H9 (cell line): Measurements from ENCODE around the gene IGSF11. TPM values are rescaled to one million over a fixed set of nuclear protein-coding genes. Genes with fewer than 3 reads are reported as not detected.

Experiments
- DNase-seq: peaks from one replicate; pipeline ENCODE4 v3.0.0-alpha.2; 2017
- H2AFZ ChIP-seq: one replicate; pipeline ENCODE4 v1.6.1; 2013; ENCODE audit warnings: mild to moderate bottlenecking, low read length, control low read depth, moderate library complexity
- H2AK5ac ChIP-seq: 2 replicates; pipeline ENCODE4 v1.6.1; 2013; ENCODE audit warnings: low read length, control low read depth, mixed read lengths; ENCODE audit not compliant: insufficient read length
- H2BK120ac ChIP-seq: one replicate; pipeline ENCODE4 v1.6.1; 2013; ENCODE audit warnings: low read depth, mild to moderate bottlenecking, low read length, control low read depth, inconsistent platforms; ENCODE audit not compliant: poor library complexity, severe bottlenecking
- H2BK12ac ChIP-seq: 2 replicates; pipeline ENCODE4 v1.6.1; 2013; ENCODE audit warnings: low read length, control low read depth, mixed read lengths, low read depth; ENCODE audit not compliant: insufficient read length
- H2BK15ac ChIP-seq: 2 replicates; pipeline ENCODE4 v1.6.1; 2013; ENCODE audit warnings: low read depth, low read length, control low read depth
- H2BK20ac ChIP-seq: one replicate; pipeline ENCODE4 v1.6.1; 2013; ENCODE audit warnings: low read depth, mild to moderate bottlenecking, low read length, control low read depth, inconsistent platforms; ENCODE audit not compliant: poor library complexity, severe bottlenecking
- H2BK5ac ChIP-seq: 2 replicates; pipeline ENCODE4 v1.6.1; 2013; ENCODE audit warnings: low read length, control low read depth, mixed read lengths; ENCODE audit not compliant: insufficient read length
- H3K14ac ChIP-seq: 2 replicates; pipeline ENCODE4 v1.6.1; 2013; ENCODE audit warnings: low read length, control low read depth; ENCODE audit not compliant: insufficient read depth
- H3K18ac ChIP-seq: 2 replicates; pipeline ENCODE4 v1.6.1; 2013; ENCODE audit warnings: low read depth, mild to moderate bottlenecking, mixed read lengths, low read length, control low read depth; ENCODE audit not compliant: insufficient read length
- H3K23ac ChIP-seq: 2 replicates; pipeline ENCODE4 v1.6.1; 2013; ENCODE audit warnings: low read length, control low read depth, mixed read lengths, low read depth; ENCODE audit not compliant: insufficient read length
- H3K23me2 ChIP-seq: 2 replicates; pipeline ENCODE4 v1.6.1; 2013; ENCODE audit warnings: low read depth, mild to moderate bottlenecking, mixed read lengths, low read length, control low read depth; ENCODE audit not compliant: insufficient read length, poor library complexity, severe bottlenecking
- H3K27ac ChIP-seq: 2 replicates; pipeline ENCODE4 v1.5.1; 2013; ENCODE audit warnings: low read length, control low read depth, mixed read lengths, low read depth; ENCODE audit not compliant: insufficient read length
- H3K27me3 ChIP-seq: 2 replicates; pipeline ENCODE4 v1.6.1; 2013; ENCODE audit warnings: low read length, control low read depth, inconsistent platforms; ENCODE audit not compliant: insufficient read depth
- H3K4ac ChIP-seq: 2 replicates; pipeline ENCODE4 v1.6.1; 2013; ENCODE audit warnings: low read depth, mild to moderate bottlenecking, control low read depth, inconsistent platforms, low read length, moderate library complexity
- H3K4me1 ChIP-seq: 2 replicates; pipeline ENCODE4 v1.6.1; 2013; ENCODE audit warnings: low read length, control low read depth, inconsistent platforms; ENCODE audit not compliant: insufficient read depth
- H3K4me2 ChIP-seq: 2 replicates; pipeline ENCODE4 v1.6.1; 2013; ENCODE audit warnings: low read length, control low read depth, mixed read lengths; ENCODE audit not compliant: insufficient read length, insufficient read depth
- H3K56ac ChIP-seq: 2 replicates; pipeline ENCODE4 v1.6.1; 2013; ENCODE audit warnings: low read depth, mild to moderate bottlenecking, mixed read lengths, low read length, control low read depth; ENCODE audit not compliant: insufficient read length
- H3K79me1 ChIP-seq: 2 replicates; pipeline ENCODE4 v1.6.1; 2013; ENCODE audit warnings: low read depth, mild to moderate bottlenecking, moderate library complexity, low read length, control low read depth, inconsistent platforms; ENCODE audit not compliant: insufficient read depth, poor library complexity, severe bottlenecking
- H3K79me2 ChIP-seq: 2 replicates; pipeline ENCODE4 v1.6.1; 2013; ENCODE audit warnings: low read length, control low read depth, inconsistent platforms; ENCODE audit not compliant: insufficient read depth
- H3K9ac ChIP-seq: 2 replicates; pipeline ENCODE4 v1.6.1; 2013; ENCODE audit warnings: low read length, control low read depth, mixed read lengths; ENCODE audit not compliant: insufficient read length; ENCODE audit errors: extremely low read depth
- H3K9me3 ChIP-seq: one replicate; pipeline ENCODE4 v1.6.1; 2013; ENCODE audit warnings: low read depth, low read length, inconsistent platforms; ENCODE audit not compliant: control insufficient read depth
- H3T11ph ChIP-seq: one replicate; pipeline ENCODE4 v1.6.1; 2013; ENCODE audit warnings: mild to moderate bottlenecking, low read length, control low read depth, inconsistent platforms
- H4K20me1 ChIP-seq: one replicate; pipeline ENCODE4 v1.6.1; 2013; ENCODE audit not compliant: control insufficient read depth, insufficient read length, insufficient read depth
- H4K5ac ChIP-seq: 2 replicates; pipeline ENCODE4 v1.6.1; 2013; ENCODE audit warnings: low read depth, mild to moderate bottlenecking, mixed read lengths, low read length, control low read depth; ENCODE audit not compliant: insufficient read length
- H4K8ac ChIP-seq: replicated peaks from 2 replicates; pipeline ENCODE4 v1.6.1; 2013; ENCODE audit warnings: low read length, control low read depth, mixed read lengths, low read depth; ENCODE audit not compliant: insufficient read length
- H4K91ac ChIP-seq: 2 replicates; pipeline ENCODE4 v1.6.1; 2013; ENCODE audit warnings: low read depth, mild to moderate bottlenecking, moderate library complexity, mixed read lengths, low read length, control low read depth; ENCODE audit not compliant: insufficient read length
- H3K27ac Mint-ChIP-seq, 3 experiments: 2 replicates in 2 of 3; 3 replicates in 1 of 3; pipeline ENCODE4 v1.8.0; 2020 to 2021; ENCODE audit warnings: mixed read lengths in 3 of 3, mild to moderate bottlenecking in 1 of 3, moderate library complexity in 1 of 3
- H3K27me3 Mint-ChIP-seq: 2 replicates; pipeline ENCODE4 v1.8.0; 2021; ENCODE audit warnings: low read depth, mild to moderate bottlenecking, moderate library complexity, mixed read lengths
- H3K36me3 Mint-ChIP-seq, 3 experiments: 2 replicates in 2 of 3; 3 replicates in 1 of 3; pipeline ENCODE4 v1.8.0; 2020 to 2021; ENCODE audit warnings: low read depth in 3 of 3, mixed read lengths in 3 of 3; ENCODE audit not compliant: insufficient read depth in 1 of 3
- H3K4me1 Mint-ChIP-seq, 2 experiments: 2 replicates each; pipeline ENCODE4 v1.8.0; 2020; ENCODE audit warnings: mixed read lengths in 2 of 2
- H3K4me3 Mint-ChIP-seq, 2 experiments: 2 replicates in 1 of 2; 3 replicates in 1 of 2; pipeline ENCODE4 v1.8.0; 2020 to 2021; ENCODE audit warnings: mild to moderate bottlenecking in 2 of 2, mixed read lengths in 2 of 2, moderate library complexity in 1 of 2
- H3K9me3 Mint-ChIP-seq, 2 experiments: 2 replicates in 1 of 2; 3 replicates in 1 of 2; pipeline ENCODE4 v1.8.0; 2020; ENCODE audit warnings: mild to moderate bottlenecking in 2 of 2, mixed read lengths in 2 of 2, moderate library complexity in 1 of 2
- WGBS: extraction: QIAGEN DNeasy Blood & Tissue Kit; methylation state at CpG from one replicate; pipeline ENCODE4 v1.1.7; 2013; ENCODE audit warnings: missing lambda C conversion rate, low lambda C conversion rate, mixed read lengths; ENCODE audit not compliant: insufficient read length; ENCODE audit errors: extremely low coverage; 5-methylcytosine and 5-hydroxymethylcytosine counted together
- total RNA-seq: library from RNA; stranded (reverse); gene quantifications from 2 replicates; pipeline ENCODE4 v1.2.1, GENCODE V29; 2021
- TF ChIP-seq, protein P1 (sequence below): fragments of 200-600 bp; sonication (generic); conservative IDR thresholded peaks from 3 replicates; pipeline ENCODE4 v1.8.0; 2021; ENCODE audit warnings: antibody characterized with exemption, mild to moderate bottlenecking

IGSF11 gene
- total RNA-seq, 1 experiment from 2014 or later: 1.6 TPM

GRCh38 chr3:118927449-118927848, 107.2 kb downstream of the IGSF11 start:
- no peaks in the 10 kb centered on the region for H3K9me3 ChIP-seq
- no peak overlapping the region for H3K4ac ChIP-seq
- H3T11ph ChIP-seq: no peak overlapping the region
- H3K79me2 ChIP-seq: no peaks in the 10 kb centered on the region
- WGBS: no CpG with 5 or more reads among the region's 6 CpGs
- no peak overlapping the region for H3K27ac ChIP-seq
- H4K91ac ChIP-seq: no peak overlapping the region
- no peak overlapping the region for H3K9ac ChIP-seq
- no peaks in the 10 kb centered on the region for H3K27me3 ChIP-seq
- no peak overlapping the region for H4K8ac ChIP-seq
- no peaks in the 10 kb centered on the region for H3K23me2 ChIP-seq
- H2BK15ac ChIP-seq: no peak overlapping the region
- H2BK5ac ChIP-seq: no peak overlapping the region
- no peaks in the 10 kb centered on the region for H3K9me3 Mint-ChIP-seq
- no peak overlapping the region for H2BK120ac ChIP-seq
- no peak overlapping the region for H4K5ac ChIP-seq
- H2BK12ac ChIP-seq: no peak overlapping the region
- H3K27me3 Mint-ChIP-seq: no peaks in the 10 kb centered on the region
- H3K14ac ChIP-seq: no peak overlapping the region
- no peaks in the 10 kb centered on the region for H3K4me1 Mint-ChIP-seq
- no peak overlapping the region for H3K4me3 Mint-ChIP-seq
- H3K36me3 Mint-ChIP-seq: no peaks in the 10 kb centered on the region
- no peaks in the 10 kb centered on the region for H3K79me1 ChIP-seq
- no peak overlapping the region for H3K27ac Mint-ChIP-seq
- no peak overlapping the region for H3K4me2 ChIP-seq
- no peak for DNase-seq
- no peak overlapping the region for H3K56ac ChIP-seq
- H3K23ac ChIP-seq: no peak overlapping the region
- no peak overlapping the region for H2BK20ac ChIP-seq
- H4K20me1 ChIP-seq: no peaks in the 10 kb centered on the region
- no peak overlapping the region for H3K18ac ChIP-seq
- H3K4me1 ChIP-seq: no peaks in the 10 kb centered on the region
- H2AK5ac ChIP-seq: no peak overlapping the region
- TF ChIP-seq, protein P1, sequence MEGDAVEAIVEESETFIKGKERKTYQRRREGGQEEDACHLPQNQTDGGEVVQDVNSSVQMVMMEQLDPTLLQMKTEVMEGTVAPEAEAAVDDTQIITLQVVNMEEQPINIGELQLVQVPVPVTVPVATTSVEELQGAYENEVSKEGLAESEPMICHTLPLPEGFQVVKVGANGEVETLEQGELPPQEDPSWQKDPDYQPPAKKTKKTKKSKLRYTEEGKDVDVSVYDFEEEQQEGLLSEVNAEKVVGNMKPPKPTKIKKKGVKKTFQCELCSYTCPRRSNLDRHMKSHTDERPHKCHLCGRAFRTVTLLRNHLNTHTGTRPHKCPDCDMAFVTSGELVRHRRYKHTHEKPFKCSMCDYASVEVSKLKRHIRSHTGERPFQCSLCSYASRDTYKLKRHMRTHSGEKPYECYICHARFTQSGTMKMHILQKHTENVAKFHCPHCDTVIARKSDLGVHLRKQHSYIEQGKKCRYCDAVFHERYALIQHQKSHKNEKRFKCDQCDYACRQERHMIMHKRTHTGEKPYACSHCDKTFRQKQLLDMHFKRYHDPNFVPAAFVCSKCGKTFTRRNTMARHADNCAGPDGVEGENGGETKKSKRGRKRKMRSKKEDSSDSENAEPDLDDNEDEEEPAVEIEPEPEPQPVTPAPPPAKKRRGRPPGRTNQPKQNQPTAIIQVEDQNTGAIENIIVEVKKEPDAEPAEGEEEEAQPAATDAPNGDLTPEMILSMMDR: no peak
- H2AFZ ChIP-seq: no peak overlapping the region
